ENCODE measurements around the gene TBC1D22A.

TBC1D22A gene

GRCh38 chr22:46758867-46759290, 3.6 kb upstream of the TBC1D22A start:
- peak; percentile 76 for DNase-seq (ENCODE audit: low read depth)
- no peak overlapping the region for H3K4me3 ChIP-seq (ENCODE audit: low read length)
- TF ChIP-seq CTCF (IDR thresholded peaks at IDR 0.05; ENCODE audit: insufficient read depth, low read depth, low read length, missing control alignments): peak; percentile 82

GRCh38 chr22:46761017-46761416, 1.4 kb upstream of the TBC1D22A start:
- DNase-seq (ENCODE audit: low read depth): no peak
- no peak for TF ChIP-seq CTCF (IDR thresholded peaks at IDR 0.05; ENCODE audit: insufficient read depth, low read depth, low read length, missing control alignments)
- H3K4me3 ChIP-seq (ENCODE audit: low read length): peak overlapping the region; percentile 99

GRCh38 chr22:46761539-46762237, 762 bp upstream of the TBC1D22A start:
- DNase-seq (ENCODE audit: low read depth): no peak
- H3K4me3 ChIP-seq (ENCODE audit: low read length): peak overlapping the region; percentile 99

GRCh38 chr22:46763051-46763705, 728 bp downstream of the TBC1D22A start:
- no peak for DNase-seq (ENCODE audit: low read depth)
- H3K4me3 ChIP-seq (ENCODE audit: low read length): peak overlapping the region; percentile 99
- no peak for TF ChIP-seq CTCF (IDR thresholded peaks at IDR 0.05; ENCODE audit: insufficient read depth, low read depth, low read length, missing control alignments)

More at GRCh38 chr22:46761539-46762237, 762 bp upstream of the TBC1D22A start:
- TF ChIP-seq CTCF (IDR thresholded peaks at IDR 0.05; ENCODE audit: insufficient read depth, low read depth, low read length, missing control alignments): no peak

- TF ChIP-seq CTCF (IDR thresholded peaks at IDR 0.05; ENCODE audit: insufficient read depth, low read depth, low read length, missing control alignments): no peak
- no peak for DNase-seq (ENCODE audit: low read depth)
- no peak overlapping the region for H3K4me3 ChIP-seq (ENCODE audit: low read length)
These were observed 1.8 kb downstream of the TBC1D22A start for GRCh38 chr22:46764140-46764680.

GRCh38 chr22:46764779-46765485, 2.5 kb downstream of the TBC1D22A start:
- no peak for TF ChIP-seq CTCF (IDR thresholded peaks at IDR 0.05; ENCODE audit: insufficient read depth, low read depth, low read length, missing control alignments)
- no peak overlapping the region for H3K4me3 ChIP-seq (ENCODE audit: low read length)
- DNase-seq (ENCODE audit: low read depth): no peak

Data from epithelial cell of esophagus (primary cell).